C4-2B (cell line): ENCODE data around the gene FRMD3.

ENCODE experiments used
- H3K27ac ChIP-seq: fragments of 450-650 bp; 2 replicates; pipeline ENCODE4 v1.5.1; 2017
- CTCF ChIP-seq: fragments of 450-650 bp; conservative IDR thresholded peaks from 2 replicates; pipeline ENCODE4 v1.5.1; 2017; ENCODE audit warnings: mild to moderate bottlenecking
- ZFX ChIP-seq: fragments of 450-650 bp; IDR thresholded peaks from 2 replicates; pipeline ENCODE4 v1.6.1; 2017

The FRMD3 gene

GRCh38 chr9:83266666-83267496, 271.3 kb downstream of the FRMD3 start:
- no peak for TF ChIP-seq ZFX
- no peak for TF ChIP-seq CTCF
- H3K27ac ChIP-seq = peak overlapping the region; percentile 27

GRCh38 chr9:83266331-83266665, 271.9 kb downstream of the FRMD3 start:
- TF ChIP-seq CTCF = no peak
- TF ChIP-seq ZFX = no peak
- H3K27ac ChIP-seq = peak overlapping the region; percentile 27; the same call in 1 of the 2 replicates

GRCh38 chr9:83264315-83264714, 273.9 kb downstream of the FRMD3 start:
- TF ChIP-seq ZFX (no peak), CTCF (no peak)
- H3K27ac ChIP-seq = no peak overlapping the region

- TF ChIP-seq ZFX (no peak), CTCF (no peak)
- H3K27ac ChIP-seq = no peak overlapping the region
Measured at GRCh38 chr9:83259558-83259957, 278.6 kb downstream of the FRMD3 start.

- H3K27ac ChIP-seq = no peak overlapping the region
- no peak for TF ChIP-seq ZFX
- no peak for TF ChIP-seq CTCF
Measured at GRCh38 chr9:83257937-83258891, 280.0 kb downstream of the FRMD3 start.

GRCh38 chr9:83247732-83248131, 290.5 kb downstream of the FRMD3 start:
- no peak for TF ChIP-seq CTCF
- no peak for TF ChIP-seq ZFX
- H3K27ac ChIP-seq = no peak overlapping the region
